Measurements from ENCODE around the gene RD3L.
"Not testable (repeated sequence)": the region's sequence is repeated elsewhere in the genome, so short reads cannot be mapped to it uniquely, and the experiment has no call there.

Gene RD3L

GRCh38 chr14:103941973-103942736, at the start of gene RD3L:
RD3L (minus strand) TSS chr14:103942529; CDS start chr14:103941695, 834 bp downstream.
- TF ChIP-seq, protein P1, sequence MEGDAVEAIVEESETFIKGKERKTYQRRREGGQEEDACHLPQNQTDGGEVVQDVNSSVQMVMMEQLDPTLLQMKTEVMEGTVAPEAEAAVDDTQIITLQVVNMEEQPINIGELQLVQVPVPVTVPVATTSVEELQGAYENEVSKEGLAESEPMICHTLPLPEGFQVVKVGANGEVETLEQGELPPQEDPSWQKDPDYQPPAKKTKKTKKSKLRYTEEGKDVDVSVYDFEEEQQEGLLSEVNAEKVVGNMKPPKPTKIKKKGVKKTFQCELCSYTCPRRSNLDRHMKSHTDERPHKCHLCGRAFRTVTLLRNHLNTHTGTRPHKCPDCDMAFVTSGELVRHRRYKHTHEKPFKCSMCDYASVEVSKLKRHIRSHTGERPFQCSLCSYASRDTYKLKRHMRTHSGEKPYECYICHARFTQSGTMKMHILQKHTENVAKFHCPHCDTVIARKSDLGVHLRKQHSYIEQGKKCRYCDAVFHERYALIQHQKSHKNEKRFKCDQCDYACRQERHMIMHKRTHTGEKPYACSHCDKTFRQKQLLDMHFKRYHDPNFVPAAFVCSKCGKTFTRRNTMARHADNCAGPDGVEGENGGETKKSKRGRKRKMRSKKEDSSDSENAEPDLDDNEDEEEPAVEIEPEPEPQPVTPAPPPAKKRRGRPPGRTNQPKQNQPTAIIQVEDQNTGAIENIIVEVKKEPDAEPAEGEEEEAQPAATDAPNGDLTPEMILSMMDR (conservative IDR thresholded peaks at IDR 0.05; ENCODE audit: control insufficient read depth, insufficient read depth, low read depth, low read length), result no peak
- DNase-seq (ENCODE audit: low read depth), result no peak
- no peak within 1 kb of the TSS for H3K4me3 ChIP-seq (ENCODE audit: control insufficient read depth, low read depth, low read length)

GRCh38 chr14:103989964-103990363, 47.6 kb upstream of the RD3L start:
- H3K4me3 ChIP-seq (ENCODE audit: control insufficient read depth, low read depth, low read length), result no peak overlapping the region
- no peak for DNase-seq (ENCODE audit: low read depth)
- TF ChIP-seq, protein P1 (conservative IDR thresholded peaks at IDR 0.05; ENCODE audit: control insufficient read depth, insufficient read depth, low read depth, low read length), result no peak

DNA sequence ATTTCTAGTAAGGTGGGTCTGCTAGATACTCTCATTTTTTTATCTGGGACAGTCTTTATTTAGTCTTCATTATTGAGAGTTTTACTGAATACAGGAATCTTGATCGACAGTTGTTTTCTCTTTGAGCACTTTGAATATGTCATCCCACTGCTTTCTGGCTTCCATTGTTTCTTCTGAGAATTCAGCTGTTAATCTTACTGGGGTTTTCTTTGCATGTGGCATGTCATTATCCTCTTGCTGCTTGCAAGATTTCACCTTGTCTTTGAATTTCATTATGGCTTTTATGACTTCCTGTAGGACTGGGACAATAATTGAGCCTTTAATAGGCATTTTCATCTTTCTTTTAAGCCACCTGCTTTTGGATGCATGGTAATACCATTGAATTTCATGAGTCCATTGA, 46.7 kb upstream of the RD3L start:
- H3K4me3 ChIP-seq (ENCODE audit: control insufficient read depth, low read depth, low read length), result no peak overlapping the region
- no peak for DNase-seq (ENCODE audit: low read depth)
- TF ChIP-seq, protein P1 (conservative IDR thresholded peaks at IDR 0.05; ENCODE audit: control insufficient read depth, insufficient read depth, low read depth, low read length), result no peak

DNA sequence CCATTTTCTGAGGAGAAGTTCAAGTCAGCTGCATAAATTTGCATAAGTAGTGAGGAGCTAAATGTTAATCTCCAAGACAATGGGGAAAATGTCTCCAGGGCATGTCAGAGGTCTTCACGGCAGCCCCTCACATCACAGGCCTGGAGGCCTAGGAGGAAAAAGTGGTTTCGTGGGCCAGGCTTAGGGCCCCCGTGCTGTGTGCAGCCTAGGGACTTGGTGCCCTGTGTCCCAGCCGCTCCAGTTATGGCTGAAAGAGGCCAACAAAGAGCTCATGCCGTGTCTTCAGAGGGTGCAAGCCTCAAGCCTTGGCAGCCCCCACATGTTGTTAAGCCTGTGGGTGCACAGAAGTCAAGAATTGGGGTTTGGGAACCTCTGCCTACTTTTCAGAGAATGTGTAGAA, 41.9 kb upstream of the RD3L start:
- TF ChIP-seq, protein P1 (conservative IDR thresholded peaks at IDR 0.05; ENCODE audit: control insufficient read depth, insufficient read depth, low read depth, low read length), result no peak
- no peak for DNase-seq (ENCODE audit: low read depth)
- H3K4me3 ChIP-seq (ENCODE audit: control insufficient read depth, low read depth, low read length), result no peak overlapping the region

DNA sequence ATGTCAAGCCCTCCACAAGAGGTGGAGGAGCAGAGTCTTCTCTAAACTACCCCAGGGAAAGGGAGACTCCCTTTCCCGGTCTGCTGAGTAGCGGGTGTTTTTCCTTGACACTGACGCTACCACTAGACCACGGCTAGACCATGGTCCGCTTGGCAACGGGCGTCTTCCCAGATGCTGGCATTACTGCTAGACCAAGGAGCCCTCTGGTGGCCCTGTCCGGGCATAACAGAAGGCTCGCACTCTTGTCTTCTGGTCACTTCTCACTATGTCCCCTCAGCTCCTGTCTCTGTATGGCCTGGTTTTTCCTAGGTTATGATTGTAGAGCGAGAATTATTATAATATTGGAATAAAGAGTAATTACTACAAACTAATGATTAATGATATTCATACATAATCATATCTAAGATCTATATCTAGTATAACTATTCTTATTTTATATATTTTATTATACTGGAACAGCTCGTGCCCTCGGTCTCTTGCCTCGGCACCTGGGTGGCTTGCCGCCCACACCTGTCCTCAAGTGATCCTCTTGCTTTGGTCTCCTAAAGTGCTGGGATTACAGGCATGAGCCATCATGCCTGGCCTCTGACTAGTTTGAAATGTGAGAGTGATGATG, 38.4 kb upstream of the RD3L start:
- not testable (repeated sequence) for H3K4me3 ChIP-seq (ENCODE audit: control insufficient read depth, low read depth, low read length)
- TF ChIP-seq, protein P1 (conservative IDR thresholded peaks at IDR 0.05; ENCODE audit: control insufficient read depth, insufficient read depth, low read depth, low read length), result peak; percentile 38
- DNase-seq (ENCODE audit: low read depth), result peak; percentile 49

- no peak for DNase-seq (ENCODE audit: low read depth)
- H3K4me3 ChIP-seq (ENCODE audit: control insufficient read depth, low read depth, low read length), result no peak overlapping the region
- TF ChIP-seq, protein P1 (conservative IDR thresholded peaks at IDR 0.05; ENCODE audit: control insufficient read depth, insufficient read depth, low read depth, low read length), result no peak
These were observed 32.2 kb upstream of the RD3L start for GRCh38 chr14:103974575-103974974.
